Activated CD8-positive, alpha-beta T cell treated with anti-CD3 and anti-CD28 coated beads for 36 hours (primary cell): Measurements from ENCODE around the gene STPG2. TPM values are rescaled to one million over a fixed set of nuclear protein-coding genes. Genes with fewer than 3 reads are reported as not detected.

Source experiments
- ATAC-seq: fragments of 200-7000 bp; cut with Tn5 transposase; one replicate; pipeline ENCODE4 v1.10.0; 2021; ENCODE audit warnings: mild to moderate bottlenecking, moderate library complexity
- CTCF ChIA-PET: fragments of 350-600 bp; sonication (Branson Sonifier 250); formaldehyde crosslinking; loops from one replicate; lab custom pipeline; 2021; ENCODE audit warnings: antibody characterized with exemption; lab: Charles Lee
- POLR2A ChIA-PET: fragments of 350-600 bp; sonication (Branson Sonifier 250); formaldehyde crosslinking; loops from one replicate; lab custom pipeline; 2021; ENCODE audit warnings: antibody characterized with exemption; lab: Charles Lee
- DNase-seq: peaks from one replicate; pipeline ENCODE4 v3.0.0-alpha.2; 2020
- H3K27ac Mint-ChIP-seq: one replicate; pipeline ENCODE4 v1.8.0; 2021; ENCODE audit warnings: mild to moderate bottlenecking, mixed read lengths
- H3K27me3 Mint-ChIP-seq: one replicate; pipeline ENCODE4 v1.8.0; 2021; ENCODE audit warnings: mixed read lengths
- H3K36me3 Mint-ChIP-seq: one replicate; pipeline ENCODE4 v1.8.0; 2021; ENCODE audit warnings: low read depth, mixed read lengths
- H3K4me1 Mint-ChIP-seq: one replicate; pipeline ENCODE4 v1.8.0; 2021; ENCODE audit warnings: low read depth, mixed read lengths
- H3K4me3 Mint-ChIP-seq: one replicate; pipeline ENCODE4 v1.8.0; 2021; ENCODE audit warnings: mild to moderate bottlenecking, moderate library complexity, mixed read lengths
- H3K9me3 Mint-ChIP-seq: one replicate; pipeline ENCODE4 v1.8.0; 2021; ENCODE audit warnings: mixed read lengths
- intact Hi-C: fragments of 100-400 bp; cut with micrococcal nuclease; formaldehyde crosslinking; loops from one replicate; pipeline ENCODE4 v1.10.0; 2022
- total RNA-seq, 2 experiments: library from RNA; stranded (reverse); gene quantifications; one replicate each; pipeline ENCODE4 v1.2.3, GENCODE V29; 2021
- TF ChIP-seq, protein P1 (sequence below): fragments of 200-600 bp; IDR thresholded peaks from one replicate; pipeline ENCODE4 v1.8.0; 2022; ENCODE audit warnings: antibody characterized with exemption, mild to moderate bottlenecking

The STPG2 gene
- total RNA-seq, 2 experiments from 2014 or later, result 0.16 to 0.18 TPM

- ChIA-PET CTCF (no interaction called here), POLR2A (no interaction called here)
- H3K27ac Mint-ChIP-seq, result no peak overlapping the region
- no peak overlapping the region for H3K4me3 Mint-ChIP-seq
- no peaks in the 10 kb centered on the region for H3K4me1 Mint-ChIP-seq
- ATAC-seq (no peak), DNase-seq (no peak)
- intact Hi-C loops, result no loop called here
- no peaks in the 10 kb centered on the region for H3K27me3 Mint-ChIP-seq
- no peaks in the 10 kb centered on the region for H3K9me3 Mint-ChIP-seq
- H3K36me3 Mint-ChIP-seq, result no peaks in the 10 kb centered on the region
- TF ChIP-seq, protein P1, sequence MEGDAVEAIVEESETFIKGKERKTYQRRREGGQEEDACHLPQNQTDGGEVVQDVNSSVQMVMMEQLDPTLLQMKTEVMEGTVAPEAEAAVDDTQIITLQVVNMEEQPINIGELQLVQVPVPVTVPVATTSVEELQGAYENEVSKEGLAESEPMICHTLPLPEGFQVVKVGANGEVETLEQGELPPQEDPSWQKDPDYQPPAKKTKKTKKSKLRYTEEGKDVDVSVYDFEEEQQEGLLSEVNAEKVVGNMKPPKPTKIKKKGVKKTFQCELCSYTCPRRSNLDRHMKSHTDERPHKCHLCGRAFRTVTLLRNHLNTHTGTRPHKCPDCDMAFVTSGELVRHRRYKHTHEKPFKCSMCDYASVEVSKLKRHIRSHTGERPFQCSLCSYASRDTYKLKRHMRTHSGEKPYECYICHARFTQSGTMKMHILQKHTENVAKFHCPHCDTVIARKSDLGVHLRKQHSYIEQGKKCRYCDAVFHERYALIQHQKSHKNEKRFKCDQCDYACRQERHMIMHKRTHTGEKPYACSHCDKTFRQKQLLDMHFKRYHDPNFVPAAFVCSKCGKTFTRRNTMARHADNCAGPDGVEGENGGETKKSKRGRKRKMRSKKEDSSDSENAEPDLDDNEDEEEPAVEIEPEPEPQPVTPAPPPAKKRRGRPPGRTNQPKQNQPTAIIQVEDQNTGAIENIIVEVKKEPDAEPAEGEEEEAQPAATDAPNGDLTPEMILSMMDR, result no peak
Measured at GRCh38 chr4:97747945-97748344, 395.3 kb downstream of the STPG2 start.

GRCh38 chr4:97720869-97721432 is 422.3 kb downstream of the STPG2 start:
- Mint-ChIP-seq H3K36me3 (no peaks in the 10 kb centered on the region), H3K27me3 (no peaks in the 10 kb centered on the region), H3K27ac (no peak overlapping the region), H3K9me3 (no peaks in the 10 kb centered on the region), H3K4me3 (no peak overlapping the region), H3K4me1 (no peaks in the 10 kb centered on the region)
- intact Hi-C loops, result no loop called here
- ATAC-seq, result no peak
- ChIA-PET POLR2A (no interaction called here), CTCF (no interaction called here)
- TF ChIP-seq, protein P1, result no peak
- no peak for DNase-seq

- Mint-ChIP-seq H3K27me3 (no peaks in the 10 kb centered on the region), H3K4me3 (no peak overlapping the region), H3K4me1 (no peaks in the 10 kb centered on the region), H3K9me3 (peaks cover 11% of the 10 kb centered on the region), H3K36me3 (no peaks in the 10 kb centered on the region), H3K27ac (no peak overlapping the region)
- TF ChIP-seq, protein P1, result no peak
- ChIA-PET POLR2A (no interaction called here), CTCF (no interaction called here)
- no peak for DNase-seq
- no peak for ATAC-seq
- intact Hi-C loops, result no loop called here
Measured at GRCh38 chr4:97691111-97691605, 452.1 kb downstream of the STPG2 start.

DNA sequence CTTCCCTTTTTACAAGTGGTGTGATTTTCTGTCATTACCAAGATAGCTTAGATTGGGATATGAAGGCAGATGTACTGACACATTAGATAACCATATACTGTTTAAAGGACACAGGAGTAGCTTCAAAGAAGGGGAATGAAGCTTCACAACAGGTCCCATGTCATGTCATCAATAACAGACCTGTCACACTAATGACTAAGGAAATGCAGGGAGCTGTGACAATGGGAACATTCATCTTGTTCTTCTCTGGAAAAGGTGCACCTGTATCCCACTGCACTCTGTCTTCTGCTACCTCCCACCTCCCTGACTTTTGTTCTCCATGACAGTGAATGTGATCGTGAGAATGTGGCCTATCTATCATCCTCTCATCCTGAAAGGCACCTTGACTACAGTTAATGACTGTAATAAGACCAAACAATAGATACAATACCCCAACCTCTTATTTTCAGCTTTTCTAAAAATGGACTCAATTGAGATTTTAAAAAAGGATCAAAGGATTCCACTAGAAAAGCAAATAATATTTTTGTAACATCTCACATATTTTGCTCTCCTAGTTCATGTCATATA is 472.5 kb downstream of the STPG2 start:
- H3K4me1 Mint-ChIP-seq, result no peaks in the 10 kb centered on the region

DNA sequence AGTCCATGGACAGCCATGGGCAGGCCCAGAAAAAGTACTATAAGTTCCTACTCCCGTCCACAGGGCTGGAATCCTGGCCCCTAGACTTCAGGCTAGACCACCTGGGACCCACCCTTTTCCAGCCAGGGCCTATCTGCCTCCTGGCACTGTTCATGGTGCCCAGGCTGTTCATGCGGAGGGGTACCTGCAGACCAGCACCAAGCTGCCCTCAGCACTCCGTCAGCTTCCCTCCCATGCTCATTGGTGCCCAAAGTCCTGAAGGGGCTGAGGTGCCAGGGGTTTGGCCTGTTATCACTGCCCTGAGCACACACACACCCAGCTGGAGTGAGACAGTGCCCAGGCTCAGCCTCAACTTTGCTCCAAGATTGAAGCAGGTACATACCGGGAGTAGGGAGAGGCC is 477.7 kb downstream of the STPG2 start:
- CTCF ChIA-PET, result no interaction called here
- ATAC-seq, result no peak
- Mint-ChIP-seq H3K4me1 (no peaks in the 10 kb centered on the region), H3K9me3 (peaks cover 10% of the 10 kb centered on the region), H3K27ac (no peak overlapping the region), H3K4me3 (no peak overlapping the region), H3K36me3 (no peaks in the 10 kb centered on the region), H3K27me3 (no peaks in the 10 kb centered on the region)
- TF ChIP-seq, protein P1, result no peak
- intact Hi-C loops, result no loop called here
- POLR2A ChIA-PET, result no interaction called here
- DNase-seq, result no peak

More for the DNA sequence above, 472.5 kb downstream of the STPG2 start:
- Mint-ChIP-seq H3K36me3 (no peaks in the 10 kb centered on the region), H3K27ac (no peak overlapping the region), H3K4me3 (no peak overlapping the region), H3K9me3 (peaks cover 7% of the 10 kb centered on the region), H3K27me3 (no peaks in the 10 kb centered on the region)
- no peak for DNase-seq
- intact Hi-C loops, result no loop called here
- ChIA-PET POLR2A (no interaction called here), CTCF (no interaction called here)
- no peak for ATAC-seq
- TF ChIP-seq, protein P1, result no peak
